Measurements from ENCODE around the gene RCC1. TPM values are rescaled to one million over a fixed set of nuclear protein-coding genes. Genes with fewer than 3 reads are reported as not detected.
"Not testable (repeated sequence)": the region's sequence is repeated elsewhere in the genome, so short reads cannot be mapped to it uniquely, and the experiment has no call there.

RCC1 gene
- total RNA-seq, 2 donors from 2014 or later = 10.7 to 15.1 TPM

GRCh38 chr1:28538286-28538685 lies 32.4 kb downstream of the RCC1 start:
- no peaks in the 10 kb centered on the region for H3K9me3 ChIP-seq (ENCODE audit: control insufficient read depth, low read length, poor library complexity, severe bottlenecking)
- no peak overlapping the region for H3K4me3 Mint-ChIP-seq
- DNase-seq (no peak), ATAC-seq (no peak)
- H3K4me1 Mint-ChIP-seq = no peaks in the 10 kb centered on the region
- no peaks in the 10 kb centered on the region for H3K27me3 Mint-ChIP-seq
- no peaks in the 10 kb centered on the region for H3K36me3 Mint-ChIP-seq (ENCODE audit: low read depth)
- H3K27ac Mint-ChIP-seq = peak overlapping the region; percentile 3

GRCh38 chr1:28540651-28541050 lies 34.8 kb downstream of the RCC1 start:
- Mint-ChIP-seq H3K27me3 (no peaks in the 10 kb centered on the region), H3K4me3 (no peak overlapping the region), H3K4me1 (no peaks in the 10 kb centered on the region), H3K27ac (no peak overlapping the region), H3K36me3 (ENCODE audit: low read depth) (no peaks in the 10 kb centered on the region)
- no peak for DNase-seq
- ATAC-seq = no peak
- no peaks in the 10 kb centered on the region for H3K9me3 ChIP-seq (ENCODE audit: control insufficient read depth, low read length, poor library complexity, severe bottlenecking)

- not testable (repeated sequence) for H3K4me3 Mint-ChIP-seq
These were observed 35.7 kb downstream of the RCC1 start for GRCh38 chr1:28541414-28542015.

GRCh38 chr1:28545246-28545628 lies 39.4 kb downstream of the RCC1 start:
- no peak for ATAC-seq
- no peak overlapping the region for H3K4me3 Mint-ChIP-seq
- no peaks in the 10 kb centered on the region for H3K36me3 Mint-ChIP-seq (ENCODE audit: low read depth)
- no peaks in the 10 kb centered on the region for H3K27me3 Mint-ChIP-seq
- no peaks in the 10 kb centered on the region for H3K4me1 Mint-ChIP-seq
- DNase-seq = no peak
- H3K9me3 ChIP-seq (ENCODE audit: control insufficient read depth, low read length, poor library complexity, severe bottlenecking) = no peaks in the 10 kb centered on the region
- no peak overlapping the region for H3K27ac Mint-ChIP-seq

More at GRCh38 chr1:28541414-28542015, 35.7 kb downstream of the RCC1 start:
- not testable (repeated sequence) for H3K27me3 Mint-ChIP-seq; H3K9me3 ChIP-seq (ENCODE audit: control insufficient read depth, low read length, poor library complexity, severe bottlenecking); ATAC-seq; H3K4me1 Mint-ChIP-seq; H3K27ac Mint-ChIP-seq; H3K36me3 Mint-ChIP-seq (ENCODE audit: low read depth); DNase-seq

GRCh38 chr1:28548318-28548717 lies 42.5 kb downstream of the RCC1 start:
- H3K27me3 Mint-ChIP-seq = no peaks in the 10 kb centered on the region
- no peak overlapping the region for H3K27ac Mint-ChIP-seq
- no peak overlapping the region for H3K4me3 Mint-ChIP-seq
- H3K4me1 Mint-ChIP-seq = peaks cover 5% of the 10 kb centered on the region
- H3K9me3 ChIP-seq (ENCODE audit: control insufficient read depth, low read length, poor library complexity, severe bottlenecking) = no peaks in the 10 kb centered on the region
- no peak for DNase-seq
- peaks cover 2% of the 10 kb centered on the region for H3K36me3 Mint-ChIP-seq (ENCODE audit: low read depth)
- ATAC-seq = no peak

GRCh38 chr1:28551381-28551780 lies 45.5 kb downstream of the RCC1 start:
- Mint-ChIP-seq H3K4me3 (no peak overlapping the region), H3K4me1 (peaks cover 14% of the 10 kb centered on the region), H3K27ac (no peak overlapping the region), H3K27me3 (no peaks in the 10 kb centered on the region), H3K36me3 (ENCODE audit: low read depth) (peaks cover 2% of the 10 kb centered on the region)
- no peak for DNase-seq
- ATAC-seq = no peak
- H3K9me3 ChIP-seq (ENCODE audit: control insufficient read depth, low read length, poor library complexity, severe bottlenecking) = no peaks in the 10 kb centered on the region

- H3K27me3 Mint-ChIP-seq = no peaks in the 10 kb centered on the region
- peak; percentile 97 for ATAC-seq
- peak within 1 kb of the TSS; percentile 96 for H3K27ac Mint-ChIP-seq
- peak; percentile 95 to 96 (median 95) for DNase-seq
- peaks cover 2% of the 10 kb centered on the region for H3K36me3 Mint-ChIP-seq (ENCODE audit: low read depth)
- peaks cover 16% of the 10 kb centered on the region for H3K4me1 Mint-ChIP-seq
- peak within 1 kb of the TSS; percentile 99 for H3K4me3 Mint-ChIP-seq
- H3K9me3 ChIP-seq (ENCODE audit: control insufficient read depth, low read length, poor library complexity, severe bottlenecking) = no peaks in the 10 kb centered on the region
These were observed 47.2 kb downstream of the RCC1 start, which contains the start of gene TRNAU1AP for GRCh38 chr1:28552758-28553663. Gene TRNAU1AP, plus strand, starts transcription at chr1:28553085. Its CDS starts 26 bp downstream, at chr1:28553111.

GRCh38 chr1:28560886-28561285 lies 55.0 kb downstream of the RCC1 start:
- ATAC-seq (no peak), DNase-seq (no peak)
- no peaks in the 10 kb centered on the region for H3K9me3 ChIP-seq (ENCODE audit: control insufficient read depth, low read length, poor library complexity, severe bottlenecking)
- no peak overlapping the region for H3K4me3 Mint-ChIP-seq
- H3K36me3 Mint-ChIP-seq (ENCODE audit: low read depth) = peaks cover 3% of the 10 kb centered on the region
- no peaks in the 10 kb centered on the region for H3K27me3 Mint-ChIP-seq
- H3K27ac Mint-ChIP-seq = no peak overlapping the region
- peaks cover 9% of the 10 kb centered on the region for H3K4me1 Mint-ChIP-seq

GRCh38 chr1:28564310-28564709 lies 58.5 kb downstream of the RCC1 start:
- Mint-ChIP-seq H3K36me3 (ENCODE audit: low read depth) (peaks cover 6% of the 10 kb centered on the region), H3K27ac (no peak overlapping the region), H3K27me3 (no peaks in the 10 kb centered on the region), H3K4me1 (peaks cover 5% of the 10 kb centered on the region), H3K4me3 (no peak overlapping the region)
- ATAC-seq = no peak
- no peaks in the 10 kb centered on the region for H3K9me3 ChIP-seq (ENCODE audit: control insufficient read depth, low read length, poor library complexity, severe bottlenecking)
- no peak for DNase-seq

GRCh38 chr1:28565040-28565439 lies 59.2 kb downstream of the RCC1 start:
- ATAC-seq (no peak), DNase-seq (no peak)
- Mint-ChIP-seq H3K27ac (peak overlapping the region; percentile 68), H3K4me1 (peaks cover 5% of the 10 kb centered on the region), H3K27me3 (no peaks in the 10 kb centered on the region), H3K36me3 (ENCODE audit: low read depth) (peaks cover 6% of the 10 kb centered on the region), H3K4me3 (no peak overlapping the region)
- H3K9me3 ChIP-seq (ENCODE audit: control insufficient read depth, low read length, poor library complexity, severe bottlenecking) = no peaks in the 10 kb centered on the region

- DNase-seq (no peak), ATAC-seq (no peak)
- H3K4me1 Mint-ChIP-seq = peaks cover 2% of the 10 kb centered on the region
- peak overlapping the region; percentile 68 for H3K27ac Mint-ChIP-seq
- no peak overlapping the region for H3K4me3 Mint-ChIP-seq
- peaks cover 6% of the 10 kb centered on the region for H3K36me3 Mint-ChIP-seq (ENCODE audit: low read depth)
- no peaks in the 10 kb centered on the region for H3K9me3 ChIP-seq (ENCODE audit: control insufficient read depth, low read length, poor library complexity, severe bottlenecking)
- H3K27me3 Mint-ChIP-seq = no peaks in the 10 kb centered on the region
These were observed 59.9 kb downstream of the RCC1 start for GRCh38 chr1:28565726-28566125.

- H3K9me3 ChIP-seq (ENCODE audit: control insufficient read depth, low read length, poor library complexity, severe bottlenecking) = no peaks in the 10 kb centered on the region
- Mint-ChIP-seq H3K27me3 (no peaks in the 10 kb centered on the region), H3K4me1 (peaks cover 2% of the 10 kb centered on the region), H3K27ac (no peak overlapping the region), H3K4me3 (no peak overlapping the region), H3K36me3 (ENCODE audit: low read depth) (peaks cover 5% of the 10 kb centered on the region)
- ATAC-seq (no peak), DNase-seq (no peak)
These were observed 61.1 kb downstream of the RCC1 start for GRCh38 chr1:28566931-28567330.

GRCh38 chr1:28571911-28572310 lies 66.1 kb downstream of the RCC1 start:
- H3K27me3 Mint-ChIP-seq = no peaks in the 10 kb centered on the region
- no peaks in the 10 kb centered on the region for H3K9me3 ChIP-seq (ENCODE audit: control insufficient read depth, low read length, poor library complexity, severe bottlenecking)
- H3K4me1 Mint-ChIP-seq = no peaks in the 10 kb centered on the region
- peaks cover 4% of the 10 kb centered on the region for H3K36me3 Mint-ChIP-seq (ENCODE audit: low read depth)
- no peak for DNase-seq
- no peak overlapping the region for H3K4me3 Mint-ChIP-seq
- no peak for ATAC-seq
- H3K27ac Mint-ChIP-seq = no peak overlapping the region
